GM12872 (cell line): Measurements from ENCODE around the gene NOVA1.

Source experiments
- TF ChIP-seq, protein P1 (sequence below): IDR thresholded peaks from 3 replicates; pipeline ENCODE4 v1.5.1; 2011; ENCODE audit warnings: low read depth, mild to moderate bottlenecking, low read length, moderate library complexity; ENCODE audit not compliant: insufficient read depth

The NOVA1 gene

DNA sequence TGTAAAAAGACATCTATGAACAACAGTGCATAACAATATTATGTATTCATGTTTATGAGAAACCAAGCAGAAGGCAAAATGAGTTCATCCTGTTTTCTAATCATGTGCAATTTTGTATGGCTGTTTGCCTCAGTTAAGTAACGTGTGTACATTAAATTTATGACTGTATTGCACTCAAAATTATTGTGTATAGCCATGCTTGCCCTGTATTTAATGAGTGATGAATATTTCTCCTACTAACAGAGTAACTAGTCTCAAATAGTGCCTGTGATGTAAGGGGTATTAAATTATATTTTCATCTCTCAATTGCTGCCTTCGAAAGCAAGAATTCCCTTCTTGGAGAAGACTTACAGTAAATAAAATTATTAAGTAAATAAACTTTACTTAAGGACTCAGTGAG lies 154.2 kb downstream of the NOVA1 start:
- TF ChIP-seq, protein P1, sequence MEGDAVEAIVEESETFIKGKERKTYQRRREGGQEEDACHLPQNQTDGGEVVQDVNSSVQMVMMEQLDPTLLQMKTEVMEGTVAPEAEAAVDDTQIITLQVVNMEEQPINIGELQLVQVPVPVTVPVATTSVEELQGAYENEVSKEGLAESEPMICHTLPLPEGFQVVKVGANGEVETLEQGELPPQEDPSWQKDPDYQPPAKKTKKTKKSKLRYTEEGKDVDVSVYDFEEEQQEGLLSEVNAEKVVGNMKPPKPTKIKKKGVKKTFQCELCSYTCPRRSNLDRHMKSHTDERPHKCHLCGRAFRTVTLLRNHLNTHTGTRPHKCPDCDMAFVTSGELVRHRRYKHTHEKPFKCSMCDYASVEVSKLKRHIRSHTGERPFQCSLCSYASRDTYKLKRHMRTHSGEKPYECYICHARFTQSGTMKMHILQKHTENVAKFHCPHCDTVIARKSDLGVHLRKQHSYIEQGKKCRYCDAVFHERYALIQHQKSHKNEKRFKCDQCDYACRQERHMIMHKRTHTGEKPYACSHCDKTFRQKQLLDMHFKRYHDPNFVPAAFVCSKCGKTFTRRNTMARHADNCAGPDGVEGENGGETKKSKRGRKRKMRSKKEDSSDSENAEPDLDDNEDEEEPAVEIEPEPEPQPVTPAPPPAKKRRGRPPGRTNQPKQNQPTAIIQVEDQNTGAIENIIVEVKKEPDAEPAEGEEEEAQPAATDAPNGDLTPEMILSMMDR = no peak

DNA sequence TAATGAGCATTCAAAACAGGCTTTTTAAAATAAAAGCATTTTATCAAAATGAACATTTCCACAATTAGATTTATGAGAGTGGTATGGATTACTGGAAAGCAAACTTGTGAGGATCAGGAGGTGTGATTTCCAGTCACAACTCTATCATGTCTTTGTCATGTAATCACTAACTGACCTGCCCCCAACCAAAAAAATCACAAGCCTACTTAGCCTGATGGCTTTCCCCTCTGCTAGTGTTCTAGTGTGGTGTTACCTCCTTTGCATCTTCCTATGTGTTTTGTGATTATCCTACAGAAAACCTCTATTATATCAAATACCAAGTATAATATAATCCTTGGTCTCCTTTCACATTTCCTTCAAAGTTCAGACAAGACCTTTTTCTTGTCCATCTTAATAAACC lies 168.6 kb downstream of the NOVA1 start:
- TF ChIP-seq, protein P1 = no peak

DNA sequence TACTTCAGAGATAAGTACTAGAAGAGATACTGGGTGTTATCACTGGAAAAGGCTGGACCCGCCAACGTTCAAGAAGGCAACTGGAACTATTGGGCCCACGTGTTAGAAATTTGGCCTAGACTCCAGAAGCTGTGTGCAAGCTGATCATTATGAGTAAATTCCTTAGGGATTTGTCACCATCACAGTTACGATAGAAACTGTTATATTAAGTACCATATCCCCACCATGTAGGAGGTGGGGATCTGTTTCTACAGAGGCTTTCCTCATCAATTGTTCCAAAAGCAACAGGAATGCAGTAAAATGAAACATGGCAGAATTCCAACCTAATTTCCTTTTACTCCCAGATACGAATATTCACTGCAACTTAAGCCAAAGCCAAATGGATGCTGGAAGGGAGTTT lies 170.7 kb downstream of the NOVA1 start:
- TF ChIP-seq, protein P1 = no peak

DNA sequence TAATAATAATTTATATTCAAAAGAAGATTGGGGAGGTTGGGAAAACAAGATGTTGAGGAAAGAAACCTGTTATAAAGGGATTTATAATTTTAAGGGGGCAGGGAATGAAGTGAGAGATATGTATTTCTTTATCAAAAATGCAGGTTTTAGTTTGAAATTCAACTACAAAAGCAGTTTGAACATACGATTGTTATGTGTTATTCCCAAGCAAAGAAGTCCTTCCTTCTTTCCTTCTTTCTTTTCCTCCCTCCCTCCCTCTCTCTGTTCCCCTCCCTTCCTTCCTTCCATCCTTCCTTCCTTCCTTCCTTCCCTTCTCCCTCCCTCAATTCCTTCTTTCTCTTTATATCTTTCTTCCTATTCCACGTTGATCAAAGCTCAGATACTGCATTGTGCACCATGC lies 173.3 kb downstream of the NOVA1 start:
- TF ChIP-seq, protein P1 = no peak

DNA sequence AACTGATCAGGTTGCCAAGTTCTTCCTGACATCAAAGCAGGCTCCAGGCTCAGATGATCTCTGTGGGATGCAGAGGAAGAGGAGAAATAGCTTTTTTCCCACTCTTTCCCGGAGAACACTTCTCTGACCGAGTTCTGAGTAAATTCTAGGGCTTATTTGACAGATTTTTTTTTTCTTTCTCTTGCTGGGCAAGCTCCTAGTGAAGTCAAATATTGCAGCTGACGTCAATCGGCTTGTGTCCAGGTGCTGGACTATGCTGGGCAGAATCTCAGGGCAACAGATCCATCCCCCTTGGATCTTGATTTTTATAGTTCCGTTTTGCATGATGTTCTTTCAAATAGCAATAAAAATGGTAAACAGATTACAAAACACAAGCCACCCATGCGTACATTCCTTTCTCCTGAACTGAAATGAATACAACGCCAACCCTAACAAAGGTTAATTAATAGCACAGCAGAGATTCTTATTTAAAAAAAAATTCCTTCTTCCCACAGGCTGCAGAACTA lies 182.2 kb downstream of the NOVA1 start:
- TF ChIP-seq, protein P1 = no peak

DNA sequence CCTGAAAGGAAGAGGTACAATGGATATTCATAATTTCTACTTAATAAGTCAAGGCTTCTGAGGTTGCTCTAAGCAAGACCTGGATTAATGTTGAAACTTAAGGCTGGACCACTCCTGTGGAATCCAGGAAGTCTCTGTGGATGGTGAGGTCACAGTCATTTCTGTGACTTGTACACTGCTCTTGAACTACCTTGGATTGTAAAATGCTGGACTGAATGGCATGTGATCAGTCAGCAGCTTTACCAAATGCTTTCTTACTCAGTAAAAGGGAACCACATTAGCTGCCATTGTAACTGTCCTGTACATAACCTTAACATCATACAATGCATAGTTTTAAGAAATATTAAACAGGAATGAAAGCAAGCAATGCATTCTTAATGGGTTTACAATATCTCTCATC lies 182.9 kb downstream of the NOVA1 start:
- TF ChIP-seq, protein P1 = no peak

DNA sequence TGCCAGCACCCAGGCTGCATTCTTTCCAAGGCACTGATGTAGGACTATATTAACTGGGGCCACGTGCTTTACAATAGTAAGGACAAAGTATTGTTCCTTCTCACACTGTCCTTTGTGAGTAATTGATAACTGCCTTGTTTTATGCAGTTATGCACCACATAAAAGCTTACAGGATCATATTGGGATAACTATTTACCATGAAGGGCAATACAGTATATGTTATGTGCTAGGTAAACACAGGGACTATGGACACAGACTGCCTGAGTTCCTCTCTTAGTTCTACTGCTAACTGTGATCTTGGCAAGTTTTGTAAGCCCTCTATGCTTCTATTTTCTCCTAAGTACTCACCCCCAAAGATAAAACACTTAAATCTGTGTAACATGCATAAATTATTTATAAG lies 183.7 kb downstream of the NOVA1 start:
- TF ChIP-seq, protein P1 = no peak
